Activated T-cell treated with anti-CD3 and anti-CD28 coated beads, Interleukin-2, amount 50 U/mL, for 4 hours (primary cell): ENCODE data around the gene KCNH3. TPM values are rescaled to one million over a fixed set of nuclear protein-coding genes. Genes with fewer than 3 reads are reported as not detected.
"Not testable (repeated sequence)": the region's sequence is repeated elsewhere in the genome, so short reads cannot be mapped to it uniquely, and the experiment has no call there.

Experiments
- ATAC-seq, 2 donors: fragments of 200-7000 bp; cut with Tn5 transposase; one replicate each; pipeline ENCODE4 v1.10.0; 2021
- DNase-seq: peaks from one replicate; pipeline ENCODE4 v3.0.0-alpha.2; 2020
- H3K27me3 Mint-ChIP-seq: one replicate; pipeline ENCODE4 v1.8.0; 2021; ENCODE audit warnings: low read depth, mixed read lengths
- H3K36me3 Mint-ChIP-seq: one replicate; pipeline ENCODE4 v1.8.0; 2022; ENCODE audit warnings: mixed read lengths; ENCODE audit not compliant: insufficient read depth
- H3K4me1 Mint-ChIP-seq: one replicate; pipeline ENCODE4 v1.8.0; 2021; ENCODE audit warnings: low read depth, mixed read lengths
- H3K4me3 Mint-ChIP-seq: one replicate; pipeline ENCODE4 v1.8.0; 2021; ENCODE audit warnings: mild to moderate bottlenecking, moderate library complexity, mixed read lengths
- H3K9me3 Mint-ChIP-seq: one replicate; pipeline ENCODE4 v1.8.0; 2021; ENCODE audit warnings: mixed read lengths
- total RNA-seq, 3 donors: library from RNA; stranded (reverse); gene quantifications; one replicate each; pipeline ENCODE4 v1.2.1, GENCODE V29; 2021

Gene KCNH3
- total RNA-seq, 3 donors from 2014 or later, result 1.6 to 4.0 (median 3.3) TPM

DNA sequence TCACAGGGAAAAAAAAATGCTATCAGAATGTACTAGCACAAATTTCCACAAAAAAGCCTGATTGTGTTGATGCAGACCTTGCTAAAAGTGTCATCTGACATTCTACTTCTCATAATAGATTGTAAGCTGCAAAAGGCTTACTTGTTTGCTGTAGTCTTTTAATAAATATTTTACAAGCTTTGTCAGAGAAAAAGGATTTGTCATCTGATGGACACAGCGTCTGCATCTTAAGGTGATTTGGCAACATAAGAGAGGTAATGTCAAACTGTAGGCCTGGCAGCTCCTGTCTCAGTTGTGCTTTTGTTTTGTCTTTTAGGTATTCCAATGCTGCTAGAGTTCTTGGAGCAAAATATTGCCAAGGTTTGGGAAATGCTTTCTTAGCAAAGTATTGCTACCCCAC, 26.3 kb upstream of the KCNH3 start:
- DNase-seq (no peak), ATAC-seq (no peak)
- Mint-ChIP-seq H3K36me3 (no peaks in the 10 kb centered on the region), H3K27me3 (no peaks in the 10 kb centered on the region), H3K4me3 (no peak overlapping the region), H3K9me3 (no peaks in the 10 kb centered on the region), H3K4me1 (no peaks in the 10 kb centered on the region)

DNA sequence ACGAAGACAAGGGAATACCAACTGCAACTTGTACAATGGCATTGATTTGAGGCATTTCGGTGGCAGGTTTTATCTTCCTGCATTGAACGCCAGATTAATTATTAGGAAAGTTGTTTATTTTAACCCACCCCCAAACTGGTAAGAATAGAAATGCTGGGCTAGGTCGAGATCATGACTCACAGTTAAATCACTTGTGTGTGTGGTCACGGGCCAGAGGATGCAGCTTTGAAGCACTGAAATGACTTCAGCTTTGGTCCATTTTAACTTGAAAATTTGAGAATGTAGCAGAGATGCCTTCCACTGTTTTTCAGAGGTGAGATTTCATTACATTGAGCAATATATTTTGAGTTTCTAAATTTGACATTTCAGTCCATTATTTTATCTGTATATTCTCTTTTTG, 23.6 kb upstream of the KCNH3 start:
- Mint-ChIP-seq H3K4me1 (peaks cover 3% of the 10 kb centered on the region), H3K4me3 (no peak overlapping the region), H3K36me3 (peaks cover 3% of the 10 kb centered on the region), H3K9me3 (no peaks in the 10 kb centered on the region), H3K27me3 (no peaks in the 10 kb centered on the region)
- DNase-seq (no peak), ATAC-seq (no peak)

DNA sequence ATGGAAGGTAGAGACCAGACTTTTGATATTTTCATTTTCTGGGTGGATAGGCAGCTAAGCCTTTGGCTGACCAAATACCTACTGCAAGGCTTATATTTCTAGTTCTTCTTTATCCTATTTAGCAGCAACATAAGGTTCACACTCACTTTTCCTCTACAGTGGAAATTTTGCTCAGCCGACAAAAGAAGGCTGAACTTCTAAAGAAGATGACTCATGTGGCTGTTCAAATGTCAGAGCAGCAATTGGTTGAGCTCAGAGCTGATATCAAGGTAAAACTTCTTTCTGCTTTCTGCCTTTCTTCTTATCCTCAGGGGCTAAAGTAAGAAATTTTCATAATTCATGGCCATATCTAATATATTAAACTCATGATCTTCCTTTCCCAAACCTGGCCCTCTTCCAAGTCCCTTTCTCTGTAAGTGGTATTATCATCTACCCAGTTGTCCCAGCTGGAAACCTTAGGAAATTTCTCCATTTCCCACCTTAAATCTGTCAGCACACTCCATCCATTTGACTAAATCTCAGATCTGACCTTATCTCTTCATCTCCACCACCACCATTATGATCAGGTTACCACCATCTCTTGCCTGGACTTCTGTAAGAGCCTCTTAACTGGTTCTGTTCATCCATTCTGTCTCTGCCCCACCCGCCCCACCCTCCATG, 19.8 kb upstream of the KCNH3 start:
- no peaks in the 10 kb centered on the region for H3K9me3 Mint-ChIP-seq
- no peaks in the 10 kb centered on the region for H3K27me3 Mint-ChIP-seq
- H3K4me1 Mint-ChIP-seq, result peaks cover 3% of the 10 kb centered on the region
- no peak overlapping the region for H3K4me3 Mint-ChIP-seq
- DNase-seq, result no peak
- no peak for ATAC-seq
- H3K36me3 Mint-ChIP-seq, result peaks cover 6% of the 10 kb centered on the region

DNA sequence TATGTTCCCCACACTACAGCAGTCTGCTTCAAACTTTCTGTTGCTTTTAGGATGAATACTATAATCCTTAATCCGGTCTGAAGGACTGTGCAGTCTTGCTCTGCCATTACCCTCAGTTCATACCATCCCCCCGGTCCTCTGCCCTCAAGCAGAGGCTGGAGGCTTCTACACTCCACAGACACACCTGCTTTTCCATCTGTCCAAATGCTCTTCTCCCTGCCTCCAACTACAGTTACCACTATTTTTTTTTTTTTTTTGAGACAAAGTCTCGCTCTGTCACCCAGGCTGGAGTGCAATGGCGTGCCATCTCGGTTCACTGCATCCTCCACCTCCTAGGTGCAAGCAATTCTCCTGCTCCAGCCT, 19.3 kb upstream of the KCNH3 start:
- Mint-ChIP-seq H3K27me3 (no peaks in the 10 kb centered on the region), H3K9me3 (no peaks in the 10 kb centered on the region), H3K4me1 (peaks cover 3% of the 10 kb centered on the region), H3K4me3 (no peak overlapping the region), H3K36me3 (peaks cover 6% of the 10 kb centered on the region)
- no peak for ATAC-seq
- DNase-seq, result no peak

DNA sequence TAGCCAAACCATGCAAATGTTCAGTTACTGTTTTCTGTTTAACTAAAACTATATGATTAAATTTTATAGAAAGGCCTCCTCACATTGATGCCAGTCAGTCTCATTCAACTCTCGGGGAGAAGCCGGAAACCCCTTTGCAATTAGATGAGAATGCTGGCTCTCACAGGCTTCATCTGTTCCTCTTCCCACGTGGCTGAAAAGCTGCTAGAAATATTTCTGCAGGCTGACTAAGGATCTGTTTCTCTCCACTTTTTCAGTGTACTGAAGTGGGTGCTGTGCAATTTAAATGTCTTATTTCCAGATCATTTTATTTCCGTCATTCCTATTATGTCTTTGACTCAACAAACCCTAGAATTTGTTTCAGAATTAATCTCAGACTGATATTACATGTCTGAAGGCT, 17.4 kb upstream of the KCNH3 start:
- no peak overlapping the region for H3K4me3 Mint-ChIP-seq
- H3K9me3 Mint-ChIP-seq, result no peaks in the 10 kb centered on the region
- ATAC-seq (no peak), DNase-seq (no peak)
- H3K27me3 Mint-ChIP-seq, result no peaks in the 10 kb centered on the region
- H3K4me1 Mint-ChIP-seq, result peaks cover 3% of the 10 kb centered on the region
- peaks cover 16% of the 10 kb centered on the region for H3K36me3 Mint-ChIP-seq

DNA sequence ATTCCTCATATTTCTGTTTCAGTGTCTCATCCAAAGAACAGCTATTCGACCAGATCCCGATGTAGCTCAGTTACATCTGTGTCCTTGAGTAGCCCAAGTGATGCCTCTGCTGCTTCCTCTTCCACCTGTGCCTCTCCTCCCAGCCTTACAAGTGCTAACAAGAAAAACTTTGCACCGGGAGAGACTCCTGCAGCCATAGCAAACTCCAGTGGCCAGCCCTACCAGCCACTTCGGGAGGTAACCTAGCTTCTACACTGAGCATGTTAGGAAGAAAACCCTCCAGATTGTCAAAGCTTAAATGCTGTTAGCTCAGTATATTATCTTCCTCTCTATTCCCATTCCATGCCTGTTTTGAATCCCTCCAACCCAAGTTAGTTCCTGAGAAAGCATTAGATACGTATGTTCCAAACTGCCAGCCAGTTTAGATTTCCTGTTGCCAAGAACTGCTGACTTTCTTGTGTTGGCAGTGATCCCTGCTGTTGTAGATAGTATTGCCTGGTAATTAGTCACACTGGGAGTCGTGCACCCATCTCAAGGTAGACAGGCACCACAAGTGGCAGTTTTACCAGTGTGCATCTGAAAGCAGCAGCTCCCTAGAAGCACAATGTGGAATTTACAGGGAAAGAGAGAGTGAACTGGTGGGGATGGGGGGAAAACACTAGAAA, 14.0 kb upstream of the KCNH3 start:
- Mint-ChIP-seq H3K27me3 (no peaks in the 10 kb centered on the region), H3K4me3 (no peak overlapping the region), H3K36me3 (peaks cover 15% of the 10 kb centered on the region), H3K9me3 (no peaks in the 10 kb centered on the region), H3K4me1 (no peaks in the 10 kb centered on the region)
- ATAC-seq, result no peak
- no peak for DNase-seq

DNA sequence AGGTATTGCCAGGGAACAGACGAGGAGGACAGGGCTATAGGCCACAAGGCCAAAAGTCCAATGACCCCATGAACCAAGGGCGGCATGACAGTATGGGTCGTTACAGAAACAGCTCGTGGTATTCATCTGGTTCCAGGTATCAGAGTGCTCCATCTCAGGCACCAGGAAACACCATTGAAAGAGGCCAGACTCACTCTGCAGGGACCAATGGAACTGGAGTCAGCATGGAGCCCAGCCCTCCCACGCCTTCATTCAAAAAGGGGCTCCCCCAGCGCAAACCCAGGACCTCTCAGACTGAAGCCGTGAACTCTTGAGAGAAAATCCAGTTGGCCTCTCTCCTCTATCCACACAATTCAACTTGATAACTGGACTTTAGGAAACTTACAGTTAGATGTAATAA, 12.9 kb upstream of the KCNH3 start:
- H3K9me3 Mint-ChIP-seq, result no peaks in the 10 kb centered on the region
- H3K4me3 Mint-ChIP-seq, result no peak overlapping the region
- peaks cover 13% of the 10 kb centered on the region for H3K36me3 Mint-ChIP-seq
- H3K4me1 Mint-ChIP-seq, result no peaks in the 10 kb centered on the region
- no peak for ATAC-seq
- no peaks in the 10 kb centered on the region for H3K27me3 Mint-ChIP-seq
- DNase-seq, result no peak

DNA sequence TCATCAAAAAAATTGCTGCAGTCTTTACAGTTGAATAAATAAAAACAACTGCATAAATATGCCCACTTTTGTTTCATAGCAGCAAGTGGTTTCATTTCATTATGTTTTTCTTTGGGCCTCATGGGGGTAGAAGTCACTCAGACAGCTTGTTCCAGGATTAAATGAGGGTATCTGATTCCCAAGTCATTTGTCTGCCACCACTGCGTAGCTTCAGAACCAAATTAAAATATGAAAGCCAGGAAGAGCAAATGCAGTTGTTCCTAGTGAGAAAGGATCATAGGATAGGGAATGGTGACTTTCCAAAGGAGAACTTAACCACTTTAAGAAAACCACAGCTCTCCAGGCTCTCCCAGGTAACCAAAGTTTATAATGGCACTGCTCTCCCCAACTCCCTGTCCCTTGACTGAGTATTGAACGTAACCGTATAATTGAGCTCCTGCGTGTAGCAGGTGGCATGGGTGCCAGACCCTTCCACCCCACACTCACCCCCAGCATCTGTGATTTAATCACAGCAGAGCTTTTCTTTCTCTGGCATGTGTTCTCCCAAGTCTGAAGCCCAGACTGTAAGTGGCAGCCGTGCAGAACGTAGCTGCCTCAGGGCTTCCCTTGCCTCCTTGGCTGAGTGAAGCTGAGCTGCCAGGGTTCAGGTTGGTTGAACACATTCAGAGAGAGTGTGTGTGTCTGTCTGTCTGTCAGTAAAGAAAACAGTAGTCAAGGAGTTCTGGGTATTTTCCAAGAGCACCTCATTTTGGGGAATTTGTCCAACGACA, 11.3 kb upstream of the KCNH3 start:
- no peak for DNase-seq
- Mint-ChIP-seq H3K4me1 (no peaks in the 10 kb centered on the region), H3K36me3 (peaks cover 12% of the 10 kb centered on the region), H3K27me3 (no peaks in the 10 kb centered on the region), H3K9me3 (no peaks in the 10 kb centered on the region), H3K4me3 (no peak overlapping the region)
- ATAC-seq, result no peak

DNA sequence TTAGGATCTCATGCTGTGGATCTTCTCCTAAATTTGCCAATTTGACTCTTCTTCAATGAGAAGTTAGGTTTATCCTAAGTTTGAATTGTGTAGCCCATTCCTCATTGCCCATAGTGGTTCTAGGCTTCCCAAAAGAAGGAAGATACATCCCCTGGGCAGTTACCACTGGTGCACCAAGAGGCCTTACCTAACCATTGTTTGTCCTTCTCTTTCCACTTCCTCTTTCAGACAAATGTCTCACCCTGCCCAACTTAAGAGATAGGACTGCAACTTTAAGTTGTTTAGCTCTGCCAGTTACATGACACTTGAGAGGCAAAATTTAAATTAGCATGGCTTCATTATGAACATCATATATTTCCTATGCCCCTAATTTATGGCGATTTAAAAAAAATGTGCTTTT, 9.4 kb upstream of the KCNH3 start:
- Mint-ChIP-seq H3K36me3 (peaks cover 12% of the 10 kb centered on the region), H3K9me3 (no peaks in the 10 kb centered on the region), H3K27me3 (no peaks in the 10 kb centered on the region)

DNA sequence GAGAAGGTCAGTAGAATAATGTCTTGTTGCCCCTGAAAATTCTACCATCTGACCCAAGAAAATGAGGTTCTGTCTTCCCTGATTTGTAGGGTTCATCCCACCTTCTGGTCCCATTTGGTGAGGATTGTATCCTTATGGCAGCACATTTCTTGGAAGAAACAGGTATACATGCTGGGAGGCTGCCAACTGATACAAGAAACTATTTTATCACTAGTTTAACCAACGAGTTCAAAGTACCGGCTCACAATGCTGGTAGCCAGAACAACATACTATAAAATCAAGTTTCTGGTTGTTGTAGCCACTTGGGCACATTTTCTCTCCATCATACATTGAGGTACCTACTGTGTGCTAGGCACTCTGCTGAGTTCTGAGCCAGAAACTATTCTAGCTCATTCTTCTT, 7.1 kb upstream of the KCNH3 start:
- Mint-ChIP-seq H3K4me1 (no peaks in the 10 kb centered on the region), H3K36me3 (no peaks in the 10 kb centered on the region), H3K4me3 (no peak overlapping the region), H3K27me3 (no peaks in the 10 kb centered on the region), H3K9me3 (no peaks in the 10 kb centered on the region)
- no peak for DNase-seq
- no peak for ATAC-seq

More for the DNA sequence above, 9.4 kb upstream of the KCNH3 start:
- H3K4me1 Mint-ChIP-seq, result no peaks in the 10 kb centered on the region
- ATAC-seq (no peak), DNase-seq (no peak)
- H3K4me3 Mint-ChIP-seq, result no peak overlapping the region

DNA sequence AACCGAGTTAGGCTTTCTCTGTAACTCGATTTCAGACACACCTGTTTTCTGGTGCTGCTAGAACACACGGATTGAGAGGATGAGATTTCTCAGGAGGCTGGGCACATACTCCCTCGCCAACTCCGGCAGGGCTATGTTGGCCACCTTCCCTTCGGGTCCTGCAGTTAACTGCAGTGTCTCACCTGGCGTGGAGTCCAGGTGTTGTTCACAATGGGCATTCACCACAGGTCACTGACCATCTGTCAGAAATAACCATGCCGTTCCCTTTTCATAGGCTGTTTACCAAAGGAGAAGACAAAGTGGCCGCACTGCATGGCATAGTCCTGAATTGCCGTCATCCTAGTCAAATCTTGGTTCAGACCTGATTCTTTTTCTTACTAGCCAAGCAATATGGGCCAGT, 5.5 kb upstream of the KCNH3 start:
- Mint-ChIP-seq H3K4me1 (peaks cover 4% of the 10 kb centered on the region), H3K36me3 (no peaks in the 10 kb centered on the region), H3K4me3 (no peak overlapping the region), H3K27me3 (peaks cover 3% of the 10 kb centered on the region), H3K9me3 (no peaks in the 10 kb centered on the region)
- DNase-seq (no peak), ATAC-seq (no peak)

DNA sequence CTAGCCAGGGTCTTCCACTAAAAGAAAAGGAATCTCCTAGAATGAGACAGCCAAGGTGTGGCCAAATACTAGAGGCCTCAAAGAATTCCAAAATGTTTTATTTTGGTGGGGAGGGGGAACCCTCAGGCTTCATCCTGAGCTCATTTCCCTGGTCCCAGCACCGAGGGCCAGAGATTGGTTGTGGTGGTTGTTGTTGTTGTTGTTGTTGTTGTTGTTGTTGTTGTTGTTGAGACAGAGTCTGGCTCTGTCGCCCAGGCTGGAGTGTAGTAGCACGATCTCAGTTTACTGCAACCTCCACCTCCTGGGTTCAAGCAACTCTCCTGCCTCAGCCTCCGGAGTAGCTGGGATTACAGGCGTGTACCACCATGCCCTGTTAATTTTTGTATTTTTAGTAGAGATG, 4.7 kb upstream of the KCNH3 start:
- ATAC-seq, H3K27me3 Mint-ChIP-seq, H3K4me3 Mint-ChIP-seq, DNase-seq, H3K4me1 Mint-ChIP-seq, H3K9me3 Mint-ChIP-seq, H3K36me3 Mint-ChIP-seq: not testable (repeated sequence)

DNA sequence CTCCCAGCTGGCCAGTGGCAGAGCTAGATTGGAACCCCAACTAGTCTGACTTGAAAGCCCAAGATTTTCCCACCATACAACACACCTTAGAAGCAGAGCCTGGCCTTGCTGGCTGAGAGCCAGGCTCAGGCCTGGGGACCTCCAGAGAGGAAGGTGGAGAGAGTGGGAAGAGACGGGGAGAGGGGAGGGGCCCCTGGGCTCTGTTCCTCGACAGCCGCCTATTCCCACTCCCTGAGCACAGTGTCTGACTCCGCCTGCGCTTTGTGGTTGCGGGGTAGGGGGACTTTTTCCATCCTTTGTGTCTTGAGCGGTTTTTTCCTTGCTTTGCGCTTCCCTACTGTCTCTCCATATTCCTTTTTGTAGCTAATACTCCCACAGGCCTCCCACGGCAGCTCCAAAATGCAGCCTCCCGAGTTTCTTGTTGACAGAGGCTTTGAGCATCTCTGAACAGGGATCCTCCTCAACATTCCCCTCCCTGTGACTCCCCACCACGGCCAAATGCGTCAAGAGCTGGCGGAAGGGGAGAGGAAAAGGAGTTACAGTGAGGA, 4.0 kb upstream of the KCNH3 start:
- Mint-ChIP-seq H3K27me3 (peaks cover 3% of the 10 kb centered on the region), H3K4me1 (peaks cover 7% of the 10 kb centered on the region), H3K36me3 (no peaks in the 10 kb centered on the region), H3K4me3 (no peak overlapping the region), H3K9me3 (no peaks in the 10 kb centered on the region)
- no peak for DNase-seq
- no peak for ATAC-seq

DNA sequence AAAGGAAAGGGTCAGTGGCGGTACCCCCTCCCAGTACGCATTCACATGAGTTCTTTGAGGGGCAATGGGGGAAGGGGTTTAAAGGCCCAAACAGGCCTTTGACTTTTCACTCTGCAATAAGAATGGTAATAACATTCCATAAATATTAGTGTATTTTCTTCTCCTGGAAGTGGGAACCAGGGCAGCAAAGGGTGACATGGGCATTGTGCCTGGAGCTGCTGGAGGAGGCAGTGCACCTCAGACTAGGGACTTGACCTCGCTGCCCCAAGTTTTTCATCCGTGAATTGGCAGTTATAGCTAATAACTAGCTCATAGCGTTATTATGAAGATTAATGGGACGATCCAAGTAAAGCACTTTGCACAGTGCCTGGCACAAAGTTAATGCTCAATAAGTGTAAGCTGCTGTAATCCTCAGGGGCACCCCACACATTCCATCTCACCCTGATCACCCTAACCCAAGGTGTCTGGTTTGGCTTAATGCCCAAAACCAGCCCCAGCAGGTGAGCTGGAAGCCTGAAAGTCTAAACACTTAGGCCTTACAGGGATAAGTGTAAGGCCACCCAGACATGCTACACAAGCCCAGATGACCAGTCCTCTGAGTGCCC, 2.8 kb upstream of the KCNH3 start:
- H3K4me1 Mint-ChIP-seq, result peaks cover 13% of the 10 kb centered on the region
- no peaks in the 10 kb centered on the region for H3K36me3 Mint-ChIP-seq
- no peak overlapping the region for H3K4me3 Mint-ChIP-seq
- no peak for ATAC-seq
- DNase-seq, result no peak
- peaks cover 7% of the 10 kb centered on the region for H3K27me3 Mint-ChIP-seq
- H3K9me3 Mint-ChIP-seq, result no peaks in the 10 kb centered on the region
